IMR-90 (cell line): ENCODE results near the gene PDZD2. TPM values are rescaled to one million over a fixed set of nuclear protein-coding genes. Genes with fewer than 3 reads are reported as not detected.

Experiments used
- ATAC-seq: fragments of 200-7000 bp; cut with Tn5 transposase; 2 replicates; pipeline ENCODE4 v1.9.1; 2020; ENCODE audit warnings: low read depth, mild to moderate bottlenecking, moderate library complexity
- BruUV-seq: library from RNA; stranded (reverse); fragments of 400-500 nt; replicated peaks from 2 replicates; lab custom pipeline; 2021; lab: Mats Ljungman, UMichigan
- CTCF ChIA-PET: fragments of 300-600 bp; formaldehyde crosslinking; extraction: SDS; loops from one replicate; lab custom pipeline; 2021; ENCODE audit warnings: antibody characterized with exemption; lab: Yijun Ruan, JAX
- POLR2A ChIA-PET: fragments of 300-600 bp; sonication (Branson Sonifier 250); formaldehyde crosslinking; loops from one replicate; lab custom pipeline; 2022; ENCODE audit warnings: antibody characterized with exemption; ENCODE audit not compliant: unreplicated experiment; lab: Charles Lee
- DNase-seq: peaks from one replicate; pipeline ENCODE4 v3.0.0; 2013
- H2AFZ ChIP-seq: replicated peaks from 2 replicates; pipeline ENCODE3; 2013; ENCODE audit warnings: low read length, mild to moderate bottlenecking; ENCODE audit not compliant: poor library complexity
- H2AK5ac ChIP-seq: 2 replicates; pipeline ENCODE4 v1.6.1; 2013; ENCODE audit warnings: low read depth, low read length, inconsistent platforms
- H2AK9ac ChIP-seq: replicated peaks from 2 replicates; pipeline ENCODE3; 2013; ENCODE audit warnings: mild to moderate bottlenecking, low read depth, low read length, moderate library complexity; ENCODE audit not compliant: poor library complexity
- H2BK120ac ChIP-seq: 2 replicates; pipeline ENCODE4 v1.6.1; 2013; ENCODE audit warnings: low read depth, low read length, inconsistent platforms
- H2BK15ac ChIP-seq: 3 replicates; pipeline ENCODE4 v1.6.1; 2013; ENCODE audit warnings: low read depth, low read length, inconsistent platforms
- H2BK20ac ChIP-seq: 2 replicates; pipeline ENCODE4 v1.6.1; 2013; ENCODE audit warnings: low read depth, mild to moderate bottlenecking, inconsistent platforms, low read length, moderate library complexity
- H2BK5ac ChIP-seq: 2 replicates; pipeline ENCODE4 v1.6.1; 2013; ENCODE audit warnings: mild to moderate bottlenecking, low read depth, low read length, inconsistent platforms; ENCODE audit not compliant: poor library complexity, severe bottlenecking
- H3K14ac ChIP-seq: replicated peaks from 2 replicates; pipeline ENCODE4 v1.6.1; 2013; ENCODE audit warnings: low read depth, low read length, inconsistent platforms
- H3K18ac ChIP-seq: 2 replicates; pipeline ENCODE4 v1.6.1; 2013; ENCODE audit warnings: low read depth, low read length, control low read depth
- H3K23ac ChIP-seq: 2 replicates; pipeline ENCODE4 v1.6.1; 2013; ENCODE audit warnings: low read depth, low read length, inconsistent platforms
- H3K27ac ChIP-seq: 2 replicates; pipeline ENCODE4 v1.5.1; 2013; ENCODE audit warnings: mild to moderate bottlenecking, control low read depth, low read length; ENCODE audit not compliant: insufficient read depth
- H3K27me3 ChIP-seq: 2 replicates; pipeline ENCODE4 v1.6.1; 2013; ENCODE audit warnings: low read length; ENCODE audit not compliant: control insufficient read depth, insufficient read depth
- H3K36me3 ChIP-seq: 2 replicates; pipeline ENCODE4 v1.6.1; 2013; ENCODE audit warnings: low read length, mixed read lengths; ENCODE audit not compliant: control insufficient read depth, insufficient read depth
- H3K4ac ChIP-seq: 2 replicates; pipeline ENCODE4 v1.6.1; 2013; ENCODE audit warnings: low read depth, low read length, inconsistent platforms
- H3K4me1 ChIP-seq: 2 replicates; pipeline ENCODE4 v1.6.1; 2013; ENCODE audit warnings: low read length, mixed read lengths; ENCODE audit not compliant: control insufficient read depth, insufficient read depth
- H3K4me2 ChIP-seq: 2 replicates; pipeline ENCODE4 v1.6.1; 2013; ENCODE audit warnings: low read depth, mild to moderate bottlenecking, control low read depth, low read length, moderate library complexity
- H3K4me3 ChIP-seq: 2 replicates; pipeline ENCODE4 v1.5.1; 2013; ENCODE audit warnings: low read depth, mild to moderate bottlenecking, control low read depth, low read length, moderate library complexity; ENCODE audit not compliant: insufficient read depth
- H3K56ac ChIP-seq: 2 replicates; pipeline ENCODE4 v1.6.1; 2013; ENCODE audit warnings: low read length, inconsistent platforms; ENCODE audit not compliant: insufficient read depth; ENCODE audit errors: extremely low read depth
- H3K79me1 ChIP-seq, 2 experiments: 2 replicates each; pipeline ENCODE4 v1.6.1; 2013; ENCODE audit warnings: low read length in 2 of 2, inconsistent platforms in 1 of 2, low read depth in 1 of 2
- H3K9ac ChIP-seq: 2 replicates; pipeline ENCODE4 v1.6.1; 2013; ENCODE audit warnings: low read depth, low read length, control low read depth
- H3K9me1 ChIP-seq: 2 replicates; pipeline ENCODE4 v1.6.1; 2013; ENCODE audit warnings: low read length, inconsistent platforms; ENCODE audit not compliant: insufficient read depth
- H3K9me3 ChIP-seq: 2 replicates; pipeline ENCODE4 v1.6.1; 2013; ENCODE audit warnings: low read length; ENCODE audit not compliant: control insufficient read depth, insufficient read depth
- H4K20me1 ChIP-seq: 2 replicates; pipeline ENCODE4 v1.6.1; 2013; ENCODE audit warnings: low read length, inconsistent platforms; ENCODE audit not compliant: insufficient read depth
- H4K5ac ChIP-seq: 2 replicates; pipeline ENCODE4 v1.6.1; 2013; ENCODE audit warnings: mild to moderate bottlenecking, low read depth, low read length, control low read depth
- H4K8ac ChIP-seq, 2 experiments: 2 replicates each; pipeline ENCODE4 v1.6.1; 2013; ENCODE audit warnings: low read depth in 2 of 2, low read length in 2 of 2, control low read depth in 1 of 2, inconsistent platforms in 1 of 2
- H4K91ac ChIP-seq: 2 replicates; pipeline ENCODE4 v1.6.1; 2013; ENCODE audit warnings: low read depth, low read length, inconsistent platforms; ENCODE audit not compliant: insufficient read depth
- BHLHE40 ChIP-seq: fragments of 150-350 bp; IDR thresholded peaks from 2 replicates; pipeline ENCODE4 v1.6.1; 2016; ENCODE audit warnings: mild to moderate bottlenecking, low read depth, low read length
- CEBPB ChIP-seq: IDR thresholded peaks from 2 replicates; pipeline ENCODE4 v1.6.1; 2012; ENCODE audit warnings: low read depth, low read length, improper control_type of control experiment
- CHD1 ChIP-seq: IDR thresholded peaks from 2 replicates; pipeline ENCODE4 v1.6.1; 2012; ENCODE audit warnings: low read depth, low read length, improper control_type of control experiment
- FOS ChIP-seq: fragments of 150-350 bp; IDR thresholded peaks from 2 replicates; pipeline ENCODE4 v1.6.1; 2016; ENCODE audit warnings: low read depth, low read length
- MAFK ChIP-seq: IDR thresholded peaks from 2 replicates; pipeline ENCODE4 v1.6.1; 2012; ENCODE audit warnings: low read depth, low read length, improper control_type of control experiment
- MAZ ChIP-seq: IDR thresholded peaks from 2 replicates; pipeline ENCODE4 v1.6.1; 2012; ENCODE audit warnings: low read depth, mild to moderate bottlenecking, low read length, improper control_type of control experiment, moderate library complexity, borderline replicate concordance
- MXI1 ChIP-seq: IDR thresholded peaks from 2 replicates; pipeline ENCODE4 v1.6.1; 2012; ENCODE audit warnings: low read depth, mild to moderate bottlenecking, low read length, moderate library complexity, borderline replicate concordance
- NFE2L2 ChIP-seq: fragments of 150-350 bp; IDR thresholded peaks from 2 replicates; pipeline ENCODE4 v1.6.1; 2016; ENCODE audit warnings: low read depth, mild to moderate bottlenecking, low read length
- POLR2A ChIP-seq: IDR thresholded peaks from 2 replicates; pipeline ENCODE4 v1.6.1; 2012; ENCODE audit warnings: mild to moderate bottlenecking, low read depth, low read length
- RAD21 ChIP-seq: IDR thresholded peaks from 2 replicates; pipeline ENCODE4 v1.6.1; 2012; ENCODE audit warnings: low read length, improper control_type of control experiment
- RCOR1 ChIP-seq: IDR thresholded peaks from 2 replicates; pipeline ENCODE4 v1.6.1; 2012; ENCODE audit warnings: mild to moderate bottlenecking, low read length, improper control_type of control experiment; ENCODE audit not compliant: insufficient replicate concordance
- RFX5 ChIP-seq: IDR thresholded peaks from 2 replicates; pipeline ENCODE4 v1.8.0; 2012; ENCODE audit warnings: low read depth, mild to moderate bottlenecking, low read length, moderate library complexity
- SMC3 ChIP-seq: fragments of 150-350 bp; IDR thresholded peaks from 2 replicates; pipeline ENCODE4 v1.6.1; 2016; ENCODE audit warnings: low read depth, mild to moderate bottlenecking, antibody characterized with exemption, low read length, moderate library complexity
- whole genome bisulfite sequencing, 2 experiments: methylation state at CpG; one replicate each; pipeline versions ENCODE4 v1.1.5 to v1.1.7; 2013; ENCODE audit warnings: missing lambda C conversion rate in 2 of 2; ENCODE audit not compliant: insufficient read length in 1 of 2; ENCODE audit errors: extremely low coverage in 2 of 2; 5-methylcytosine and 5-hydroxymethylcytosine counted together
- dilution Hi-C: fragments of 300-500 bp; cut with HindIII; formaldehyde crosslinking; loops from one replicate; pipeline ENCODE4 v1.14.3; 2018; ENCODE audit warnings: low sequenced_read_pairs; ENCODE audit not compliant: unreplicated experiment
- in situ Hi-C: fragments of 300-500 bp; cut with MboI; formaldehyde crosslinking; loops from 3 replicates; pipeline ENCODE4 v1.14.3; 2019; ENCODE audit warnings: low sequenced_read_pairs, inconsistent platforms, mixed read lengths
- intact Hi-C: fragments of 100-400 bp; cut with micrococcal nuclease; formaldehyde crosslinking; loops from 2 replicates; pipeline ENCODE4 v1.10.0; 2022
- polyA plus RNA-seq, 3 experiments: library from polyadenylated mRNA; depleted of rRNA; stranded (reverse); fragments of >200 nt; gene quantifications; 2 replicates each; pipeline ENCODE4 v1.2.3, GENCODE V29; 2012; ENCODE audit warnings: low replicate concordance in 1 of 3
- total RNA-seq: library from RNA; depleted of rRNA; stranded (reverse); fragments of >200 nt; gene quantifications from 2 replicates; pipeline ENCODE4 v1.2.3, GENCODE V29; 2012
- TF ChIP-seq, protein P1 (sequence below): conservative IDR thresholded peaks from 2 replicates; pipeline ENCODE4 v1.5.1; 2012; ENCODE audit warnings: mild to moderate bottlenecking, low read depth, low read length, improper control_type of control experiment
- TF ChIP-seq, protein P2 (sequence below): fragments of 150-350 bp; IDR thresholded peaks from 2 replicates; pipeline ENCODE4 v1.6.1; 2016; ENCODE audit warnings: low read depth, mild to moderate bottlenecking, low read length, moderate library complexity, borderline replicate concordance
- TF ChIP-seq, protein P3 (sequence below): fragments of 150-350 bp; IDR thresholded peaks from 2 replicates; pipeline ENCODE4 v1.6.1; 2017; ENCODE audit warnings: mild to moderate bottlenecking, antibody characterized with exemption, low read length, low read depth

The PDZD2 gene
- total and polyA plus RNA-seq, 2 of the 4 experiments (the other 2 are of a cell fraction): under 0.01 to 0.02 TPM

DNA sequence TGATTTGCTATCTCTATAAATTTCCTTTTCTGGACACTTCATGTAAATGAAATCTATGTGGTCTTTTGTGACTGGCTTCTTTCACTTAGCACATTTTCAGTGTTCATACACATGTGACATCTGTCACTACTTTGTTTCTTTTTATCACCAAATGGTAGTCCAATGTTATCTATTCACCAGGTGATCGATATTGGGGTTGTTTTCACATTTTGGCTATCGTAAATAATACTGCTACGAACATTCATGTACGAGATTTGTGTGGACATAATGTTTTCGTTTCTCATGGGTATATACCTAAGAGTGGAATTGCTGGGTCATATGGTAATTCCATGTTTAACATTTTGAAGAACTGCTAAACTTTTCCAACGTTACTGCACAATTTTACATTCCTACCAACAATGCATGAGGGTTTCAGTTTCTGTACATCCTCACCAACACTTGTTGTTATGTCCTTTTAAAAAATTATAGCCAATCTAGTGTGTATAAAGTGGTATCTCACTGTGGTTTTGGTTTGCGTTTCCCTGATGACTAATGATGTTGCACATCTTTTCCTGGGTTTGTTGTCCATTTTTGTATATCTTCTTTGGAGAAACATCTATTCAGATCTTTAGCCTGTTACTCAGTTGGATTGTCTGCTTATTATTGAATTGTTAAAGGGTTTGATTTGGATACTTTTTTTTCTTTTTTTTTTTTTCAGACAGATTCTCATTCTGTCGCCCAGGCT lies 263.0 kb downstream of the PDZD2 start:
- no peak overlapping the region for H3K14ac ChIP-seq
- no peak overlapping the region for H2BK15ac ChIP-seq
- H3K56ac ChIP-seq: no peak overlapping the region
- no peak overlapping the region for H3K9ac ChIP-seq
- DNase-seq (no peak), ATAC-seq (no peak)
- no peaks in the 10 kb centered on the region for H3K79me1 ChIP-seq
- no peak overlapping the region for H3K4me2 ChIP-seq
- no peaks in the 10 kb centered on the region for H3K9me1 ChIP-seq
- no peak overlapping the region for H2BK120ac ChIP-seq
- no peak overlapping the region for H2AK9ac ChIP-seq
- no peak overlapping the region for H2AK5ac ChIP-seq
- intact Hi-C loops (no loop called here), in situ Hi-C loops (no loop called here), dilution Hi-C loops (no loop called here)
- H3K23ac ChIP-seq: no peak overlapping the region
- no peak overlapping the region for H2AFZ ChIP-seq
- no peak overlapping the region for H2BK20ac ChIP-seq
- no peak overlapping the region for H2BK5ac ChIP-seq
- H4K91ac ChIP-seq: no peak overlapping the region
- no CpG with 5 or more reads among the region's 8 CpGs for WGBS, 2 experiments
- no peaks in the 10 kb centered on the region for H4K20me1 ChIP-seq
- CTCF ChIA-PET: no interaction called here
- H3K4me3 ChIP-seq: no peak overlapping the region
- POLR2A ChIA-PET: interaction anchor here (0.6 kb wide), 1 partner anchor 35 kb away, joined by 4 read pairs; no protein-coding TSS in a partner anchor
- peaks cover 21% of the 10 kb centered on the region for H3K27me3 ChIP-seq
- no peak overlapping the region for H3K27ac ChIP-seq
- H3K9me3 ChIP-seq: no peaks in the 10 kb centered on the region
- H3K4ac ChIP-seq: no peak overlapping the region
- no peaks in the 10 kb centered on the region for H3K36me3 ChIP-seq
- H3K4me1 ChIP-seq: no peaks in the 10 kb centered on the region
- no peak overlapping the region for H3K18ac ChIP-seq
- TF ChIP-seq RCOR1 (no peak), MAFK (no peak), CHD1 (no peak), RAD21 (no peak), POLR2A (no peak), BHLHE40 (no peak), RFX5 (no peak), FOS (no peak), MAZ (no peak), MXI1 (no peak), NFE2L2 (no peak), CEBPB (no peak), SMC3 (no peak)
- TF ChIP-seq, protein P1, sequence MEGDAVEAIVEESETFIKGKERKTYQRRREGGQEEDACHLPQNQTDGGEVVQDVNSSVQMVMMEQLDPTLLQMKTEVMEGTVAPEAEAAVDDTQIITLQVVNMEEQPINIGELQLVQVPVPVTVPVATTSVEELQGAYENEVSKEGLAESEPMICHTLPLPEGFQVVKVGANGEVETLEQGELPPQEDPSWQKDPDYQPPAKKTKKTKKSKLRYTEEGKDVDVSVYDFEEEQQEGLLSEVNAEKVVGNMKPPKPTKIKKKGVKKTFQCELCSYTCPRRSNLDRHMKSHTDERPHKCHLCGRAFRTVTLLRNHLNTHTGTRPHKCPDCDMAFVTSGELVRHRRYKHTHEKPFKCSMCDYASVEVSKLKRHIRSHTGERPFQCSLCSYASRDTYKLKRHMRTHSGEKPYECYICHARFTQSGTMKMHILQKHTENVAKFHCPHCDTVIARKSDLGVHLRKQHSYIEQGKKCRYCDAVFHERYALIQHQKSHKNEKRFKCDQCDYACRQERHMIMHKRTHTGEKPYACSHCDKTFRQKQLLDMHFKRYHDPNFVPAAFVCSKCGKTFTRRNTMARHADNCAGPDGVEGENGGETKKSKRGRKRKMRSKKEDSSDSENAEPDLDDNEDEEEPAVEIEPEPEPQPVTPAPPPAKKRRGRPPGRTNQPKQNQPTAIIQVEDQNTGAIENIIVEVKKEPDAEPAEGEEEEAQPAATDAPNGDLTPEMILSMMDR: no peak
- TF ChIP-seq, protein P2, sequence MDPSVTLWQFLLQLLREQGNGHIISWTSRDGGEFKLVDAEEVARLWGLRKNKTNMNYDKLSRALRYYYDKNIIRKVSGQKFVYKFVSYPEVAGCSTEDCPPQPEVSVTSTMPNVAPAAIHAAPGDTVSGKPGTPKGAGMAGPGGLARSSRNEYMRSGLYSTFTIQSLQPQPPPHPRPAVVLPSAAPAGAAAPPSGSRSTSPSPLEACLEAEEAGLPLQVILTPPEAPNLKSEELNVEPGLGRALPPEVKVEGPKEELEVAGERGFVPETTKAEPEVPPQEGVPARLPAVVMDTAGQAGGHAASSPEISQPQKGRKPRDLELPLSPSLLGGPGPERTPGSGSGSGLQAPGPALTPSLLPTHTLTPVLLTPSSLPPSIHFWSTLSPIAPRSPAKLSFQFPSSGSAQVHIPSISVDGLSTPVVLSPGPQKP: no peak
- TF ChIP-seq, protein P3, sequence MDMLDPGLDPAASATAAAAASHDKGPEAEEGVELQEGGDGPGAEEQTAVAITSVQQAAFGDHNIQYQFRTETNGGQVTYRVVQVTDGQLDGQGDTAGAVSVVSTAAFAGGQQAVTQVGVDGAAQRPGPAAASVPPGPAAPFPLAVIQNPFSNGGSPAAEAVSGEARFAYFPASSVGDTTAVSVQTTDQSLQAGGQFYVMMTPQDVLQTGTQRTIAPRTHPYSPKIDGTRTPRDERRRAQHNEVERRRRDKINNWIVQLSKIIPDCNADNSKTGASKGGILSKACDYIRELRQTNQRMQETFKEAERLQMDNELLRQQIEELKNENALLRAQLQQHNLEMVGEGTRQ: no peak
- no peak overlapping the region for H4K5ac ChIP-seq
- H4K8ac ChIP-seq: no peak overlapping the region
- no TSS peak for BruUV-seq
